H1 (cell line): ENCODE results near the gene RASD1. TPM values are rescaled to one million over a fixed set of nuclear protein-coding genes. Genes with fewer than 3 reads are reported as not detected.
A peak's percentile ranks its signal among the peaks of the same experiment; 100 is the strongest.

Source experiments
- CTCF ChIA-PET: fragments of 300-600 bp; sonication (Branson Sonifier 250); formaldehyde crosslinking; loops from one replicate; lab custom pipeline; 2021; ENCODE audit not compliant: partially characterized antibody; lab: Charles Lee
- POLR2A ChIA-PET: fragments of 300-600 bp; sonication (Branson Sonifier 250); formaldehyde crosslinking; loops from one replicate; lab custom pipeline; 2021; ENCODE audit warnings: inconsistent platforms; ENCODE audit not compliant: partially characterized antibody; lab: Charles Lee
- DNase-seq, 2 experiments: peaks; one replicate each; pipeline versions ENCODE4 v3.0.0 to v3.0.0-alpha.2; 2010 to 2022; ENCODE audit warnings: low spot score in 2 of 2, low read depth in 1 of 2, mixed read lengths in 1 of 2
- FAIRE-seq: peaks from 2 replicates; lab custom pipeline; 2011; peaks lifted over from hg19 to GRCh38; lab: Jason Lieb, UNC
- H2AFZ ChIP-seq: 2 replicates; pipeline ENCODE4 v1.8.1; 2012; ENCODE audit warnings: low read length, inconsistent platforms
- H2AK5ac ChIP-seq: 2 replicates; pipeline ENCODE4 v1.6.1; 2013; ENCODE audit warnings: low read depth, low read length
- H2BK120ac ChIP-seq: replicated peaks from 2 replicates; pipeline ENCODE3; 2013; ENCODE audit warnings: low read depth, low read length, inconsistent platforms
- H2BK12ac ChIP-seq: 2 replicates; pipeline ENCODE4 v1.6.1; 2013; ENCODE audit warnings: low read depth, low read length
- H2BK15ac ChIP-seq: 2 replicates; pipeline ENCODE4 v1.6.1; 2013; ENCODE audit warnings: low read length
- H2BK20ac ChIP-seq: 2 replicates; pipeline ENCODE4 v1.6.1; 2013; ENCODE audit warnings: low read length
- H2BK5ac ChIP-seq: 2 replicates; pipeline ENCODE4 v1.6.1; 2013; ENCODE audit warnings: low read depth, low read length
- H3K14ac ChIP-seq: 2 replicates; pipeline ENCODE4 v1.6.1; 2013; ENCODE audit warnings: inconsistent platforms; ENCODE audit not compliant: insufficient read length
- H3K18ac ChIP-seq: 2 replicates; pipeline ENCODE4 v1.6.1; 2013; ENCODE audit warnings: low read length; ENCODE audit errors: extremely low read depth
- H3K23ac ChIP-seq: 2 replicates; pipeline ENCODE4 v1.6.1; 2013; ENCODE audit warnings: inconsistent platforms; ENCODE audit not compliant: insufficient read length
- H3K23me2 ChIP-seq: 2 replicates; pipeline ENCODE4 v1.6.1; 2013; ENCODE audit warnings: low read depth, low read length
- H3K27ac ChIP-seq: 2 replicates; pipeline ENCODE4 v1.6.1; 2011; ENCODE audit warnings: low read depth, low read length, inconsistent platforms
- H3K27me3 ChIP-seq, 4 experiments: replicated peaks in 1 of 4; 1 replicate in 1 of 4; 2 replicates in 3 of 4; pipeline versions ENCODE4 v1.6.1 to v1.8.1; 2011 to 2013; ENCODE audit warnings: low read length in 3 of 4, mild to moderate bottlenecking in 3 of 4, inconsistent platforms in 2 of 4, mixed read lengths in 2 of 4, moderate library complexity in 1 of 4; ENCODE audit not compliant: control insufficient read depth in 3 of 4, insufficient read depth in 3 of 4; ENCODE audit errors: extremely low read depth in 1 of 4
- H3K36me3 ChIP-seq, 4 experiments: 2 replicates each; pipeline versions ENCODE4 v1.6.1 to v1.8.1; 2011 to 2013; ENCODE audit warnings: mild to moderate bottlenecking in 4 of 4, low read length in 3 of 4, moderate library complexity in 2 of 4, control low read depth in 1 of 4, inconsistent platforms in 1 of 4; ENCODE audit not compliant: insufficient read depth in 4 of 4, control insufficient read depth in 2 of 4
- H3K4ac ChIP-seq: replicated peaks from 2 replicates; pipeline ENCODE3; 2013; ENCODE audit warnings: low read length, low read depth, mixed read lengths, inconsistent platforms; ENCODE audit not compliant: insufficient read length
- H3K4me1 ChIP-seq, 4 experiments: replicated peaks in 1 of 4; 1 replicate in 1 of 4; 2 replicates in 3 of 4; pipeline versions ENCODE4 v1.6.1 to v1.8.1; 2011 to 2013; ENCODE audit warnings: low read length in 3 of 4, inconsistent platforms in 2 of 4, mixed read lengths in 1 of 4; ENCODE audit not compliant: insufficient read depth in 4 of 4, control insufficient read depth in 3 of 4
- H3K4me2 ChIP-seq, 2 experiments: 2 replicates each; pipeline versions ENCODE4 v1.6.1 to v1.8.1; 2011 to 2013; ENCODE audit warnings: low read depth in 2 of 2, low read length in 2 of 2, control low read depth in 1 of 2, inconsistent platforms in 1 of 2, mild to moderate bottlenecking in 1 of 2; ENCODE audit not compliant: insufficient read depth in 1 of 2
- H3K4me3 ChIP-seq, 4 experiments: fragments of 200-600, 300-600 bp in 1 of 4; sonication (generic), shearing (Covaris generic), sonication (Bioruptor Twin) in 1 of 4; 2 replicates each; pipeline versions ENCODE4 v1.5.1 to v1.8.1; 2011 to 2016; ENCODE audit warnings: low read length in 4 of 4, low read depth in 3 of 4, control low read depth in 2 of 4, inconsistent platforms in 2 of 4, mild to moderate bottlenecking in 2 of 4, mixed read lengths in 1 of 4, moderate library complexity in 1 of 4; ENCODE audit not compliant: insufficient read depth in 2 of 4; ENCODE audit errors: extremely low read depth in 1 of 4
- H3K56ac ChIP-seq: replicated peaks from 2 replicates; pipeline ENCODE3; 2013; ENCODE audit warnings: low read depth, mild to moderate bottlenecking, mixed read lengths, low read length, inconsistent platforms; ENCODE audit not compliant: insufficient read length
- H3K79me1 ChIP-seq: 2 replicates; pipeline ENCODE4 v1.6.1; 2013; ENCODE audit warnings: low read depth, low read length, control low read depth
- H3K79me2 ChIP-seq, 2 experiments: 2 replicates each; pipeline versions ENCODE4 v1.6.1 to v1.8.1; 2012 to 2013; ENCODE audit warnings: low read length in 2 of 2, mild to moderate bottlenecking in 2 of 2, inconsistent platforms in 1 of 2; ENCODE audit not compliant: insufficient read depth in 2 of 2, control insufficient read depth in 1 of 2
- H3K9ac ChIP-seq, 4 experiments: replicated peaks in 1 of 4; 1 replicate in 1 of 4; 2 replicates in 3 of 4; pipeline versions ENCODE4 v1.6.1 to v1.8.1; 2011 to 2013; ENCODE audit warnings: low read depth in 3 of 4, low read length in 3 of 4, control low read depth in 2 of 4, mild to moderate bottlenecking in 2 of 4, moderate library complexity in 2 of 4, inconsistent platforms in 1 of 4; ENCODE audit errors: extremely low read depth in 1 of 4
- H3K9me3 ChIP-seq, 2 experiments: 2 replicates each; pipeline versions ENCODE4 v1.6.1 to v1.8.1; 2012 to 2013; ENCODE audit warnings: mild to moderate bottlenecking in 2 of 2, moderate library complexity in 2 of 2, control low read depth in 1 of 2, inconsistent platforms in 1 of 2, low read depth in 1 of 2, low read length in 1 of 2, mixed read lengths in 1 of 2; ENCODE audit not compliant: insufficient read depth in 2 of 2
- H4K20me1 ChIP-seq, 2 experiments: replicated peaks in 1 of 2; 2 replicates each; pipeline versions ENCODE3 to v1.8.1; 2011 to 2013; ENCODE audit warnings: inconsistent platforms in 2 of 2, low read length in 2 of 2, mild to moderate bottlenecking in 1 of 2; ENCODE audit not compliant: insufficient read depth in 2 of 2, control insufficient read depth in 1 of 2
- H4K5ac ChIP-seq: 2 replicates; pipeline ENCODE4 v1.6.1; 2013; ENCODE audit warnings: low read length, low read depth, mixed read lengths, inconsistent platforms; ENCODE audit not compliant: insufficient read length
- H4K8ac ChIP-seq: 2 replicates; pipeline ENCODE4 v1.8.0; 2013; ENCODE audit warnings: mild to moderate bottlenecking, moderate library complexity, low read length, inconsistent platforms; ENCODE audit not compliant: insufficient read depth; ENCODE audit errors: extremely low read depth
- H4K91ac ChIP-seq: replicated peaks from 2 replicates; pipeline ENCODE3; 2013; ENCODE audit warnings: low read length, mixed read lengths, inconsistent platforms; ENCODE audit not compliant: insufficient read length
- BACH1 ChIP-seq: IDR thresholded peaks from 2 replicates; pipeline ENCODE4 v1.6.1; 2012; ENCODE audit warnings: low read length, improper control_type of control experiment
- BCL11A ChIP-seq, 2 experiments: IDR thresholded peaks; one replicate each; pipeline ENCODE4 v1.6.1; 2011; ENCODE audit warnings: low read depth in 2 of 2, low read length in 2 of 2, mild to moderate bottlenecking in 2 of 2
- EP300 ChIP-seq, 2 experiments: IDR thresholded peaks; 1 replicate in 1 of 2; 2 replicates in 1 of 2; pipeline ENCODE4 v1.6.1; 2011 to 2012; ENCODE audit warnings: low read depth in 2 of 2, low read length in 2 of 2, mild to moderate bottlenecking in 2 of 2, borderline replicate concordance in 1 of 2, inconsistent platforms in 1 of 2, moderate library complexity in 1 of 2
- KDM1A ChIP-seq: fragments of 200-600, 300-600 bp; sonication (generic); IDR thresholded peaks from 2 replicates; pipeline ENCODE4 v1.7.1; 2016; ENCODE audit warnings: mild to moderate bottlenecking, low read length, borderline replicate concordance
- PHF8 ChIP-seq: fragments of 200-600 bp; sonication (generic); conservative IDR thresholded peaks from 2 replicates; pipeline ENCODE4 v1.7.1; 2012; ENCODE audit warnings: low read depth, mild to moderate bottlenecking, inconsistent platforms, low read length, moderate library complexity
- RAD21 ChIP-seq, 2 experiments: IDR thresholded peaks in 1 of 2; conservative IDR thresholded peaks in 1 of 2; 2 replicates each; pipeline ENCODE4 v1.6.1; 2011; ENCODE audit warnings: low read depth in 2 of 2, low read length in 2 of 2, improper control_type of control experiment in 1 of 2, inconsistent platforms in 1 of 2, mild to moderate bottlenecking in 1 of 2, moderate library complexity in 1 of 2
- SP1 ChIP-seq: IDR thresholded peaks from 2 replicates; pipeline ENCODE4 v1.6.1; 2011; ENCODE audit warnings: low read depth, low read length
- WGBS, 2 experiments: shearing (Covaris generic) in 1 of 2; methylation state at CpG; one replicate each; pipeline versions ENCODE4 v1.1.6 to v1.1.7; 2013 to 2015; ENCODE audit warnings: low lambda C conversion rate in 2 of 2, mixed read lengths in 2 of 2, inconsistent platforms in 1 of 2, low coverage in 1 of 2, missing lambda C conversion rate in 1 of 2; ENCODE audit not compliant: insufficient replicate concordance in 2 of 2, insufficient coverage in 1 of 2, insufficient read length in 1 of 2; ENCODE audit errors: extremely low coverage in 1 of 2, missing lambda C conversion rate in 1 of 2; 5-methylcytosine and 5-hydroxymethylcytosine counted together
- polyA plus RNA-seq, 7 experiments: library from polyadenylated mRNA; depleted of rRNA in 3 of 7; stranded (reverse) in 5 of 7; unstranded in 2 of 7; fragments of >200 nt in 5 of 7; fragments of 200-250 nt in 2 of 7; gene quantifications; 1 replicate in 5 of 7; 2 replicates in 1 of 7; 4 replicates in 1 of 7; pipeline versions ENCODE4 v1.2.1 to v1.2.3, GENCODE V29; 2011 to 2013; ENCODE audit warnings: missing spikeins in 2 of 7, mixed read lengths in 2 of 7
- total RNA-seq: library from RNA; stranded (reverse); fragmentation: NEBNext Ultra II Directional; extraction: Animal tissue kit (Norgen Biotek cat#: 25700); gene quantifications from 2 replicates; pipeline ENCODE4 v1.2.1, GENCODE V29; 2021
- TF ChIP-seq, protein P1 (sequence below), 3 experiments: IDR thresholded peaks; 1 replicate in 2 of 3; 2 replicates in 1 of 3; pipeline versions ENCODE4 v1.5.1 to v1.6.1; 2011; ENCODE audit warnings: low read length in 3 of 3, mild to moderate bottlenecking in 3 of 3, inconsistent platforms in 2 of 3, low read depth in 1 of 3, moderate library complexity in 1 of 3; ENCODE audit not compliant: insufficient read depth in 1 of 3; ENCODE audit errors: control extremely low read depth in 1 of 3

Gene RASD1
- total and polyA plus RNA-seq, 2 of the 8 experiments (the other 6 are each of a cell fraction or from before 2014, with no cell fraction given): 2.3 to 2.6 TPM

DNA sequence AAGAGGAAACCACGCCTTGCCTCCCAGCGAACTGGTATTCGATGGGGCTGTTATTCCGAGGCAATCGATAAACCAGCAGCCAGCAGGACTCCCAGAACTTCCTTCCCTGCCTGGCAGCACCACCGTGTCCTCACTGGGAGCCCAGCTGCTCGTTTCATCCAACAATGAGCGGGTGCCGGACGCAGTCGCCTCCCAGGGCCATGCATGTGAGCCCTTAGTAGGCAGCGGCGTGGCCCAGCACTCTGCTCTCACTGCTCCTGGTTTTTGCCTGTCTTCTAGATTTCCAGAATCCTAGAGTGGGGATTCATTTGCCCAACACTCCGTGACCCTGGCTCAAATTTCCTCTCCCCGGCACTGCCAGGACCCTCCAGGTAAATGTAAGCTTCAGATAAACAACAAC lies 29.1 kb upstream of the RASD1 start:
- Histone ChIP-seq H2AK5ac (no peak overlapping the region), H3K36me3 (no peaks in the 10 kb centered on the region), H3K4ac (no peak overlapping the region), H3K79me2 (no peaks in the 10 kb centered on the region), H3K27me3 (no peaks in the 10 kb centered on the region), H3K27ac (no peak overlapping the region), H2BK12ac (no peak overlapping the region), H4K20me1 (no peaks in the 10 kb centered on the region), H4K8ac (peak overlapping the region; percentile 28; the same call in 1 of the 2 replicates), H3K56ac (no peak overlapping the region), H2BK20ac (no peak overlapping the region; the same call in 1 of the 2 replicates), H3K14ac (no peak overlapping the region), H3K18ac (no peak overlapping the region), H4K5ac (no peak overlapping the region), H2AFZ (no peak overlapping the region), H2BK120ac (no peak overlapping the region), H3K4me2 (no peak overlapping the region; a peak in 1 of 4 replicates), H4K91ac (no peak overlapping the region), H2BK15ac (peak overlapping the region; percentile 10; the same call in 1 of the 2 replicates), H3K4me1 (peaks cover 0 to 17% (median 10%) of the 10 kb centered on the region in 4 experiments; a peak in 6 of 7 replicates), H2BK5ac (peak overlapping the region; percentile 24; the same call in 1 of the 2 replicates), H3K4me3 (no peak overlapping the region), H3K23me2 (no peaks in the 10 kb centered on the region), H3K9ac (no peak overlapping the region), H3K9me3 (0 out of 4 replicates have a peak, but pooled peaks cover 0 to 2% of the 10 kb centered on the region in 2 experiments), H3K79me1 (no peaks in the 10 kb centered on the region; the same call in 1 of the 2 replicates), H3K23ac (no peak overlapping the region)
- ChIA-PET CTCF (interaction anchor here (0.8 to 6.9 kb wide), 4 partner anchors 26 to 44 kb away, joined by 3 to 35 read pairs (median 14); partner anchors contain the start of gene RASD1), POLR2A (no interaction called here)
- WGBS, 2 experiments: 92% methylated on average over 15 of the region's 15 CpGs; no CpG with 5 or more reads in 1 of the 2 experiments
- DNase-seq (no peak), FAIRE-seq (no peak)
- TF ChIP-seq EP300 (IDR thresholded peaks at IDR 0.05; ENCODE audit: borderline replicate concordance in 1 of 2, low read depth in 2 of 2, low read length in 2 of 2) (no peak), KDM1A (no peak), BCL11A (IDR thresholded peaks at IDR 0.05; ENCODE audit: low read depth in 2 of 2, low read length in 2 of 2) (no peak), BACH1 (no peak), SP1 (no peak), RAD21 (IDR thresholded peaks at IDR 0.05 in 1 of 2, conservative IDR thresholded peaks at IDR 0.05 in 1 of 2; ENCODE audit: low read depth in 2 of 2, low read length in 2 of 2) (no peak), PHF8 (no peak)
- TF ChIP-seq, protein P1, sequence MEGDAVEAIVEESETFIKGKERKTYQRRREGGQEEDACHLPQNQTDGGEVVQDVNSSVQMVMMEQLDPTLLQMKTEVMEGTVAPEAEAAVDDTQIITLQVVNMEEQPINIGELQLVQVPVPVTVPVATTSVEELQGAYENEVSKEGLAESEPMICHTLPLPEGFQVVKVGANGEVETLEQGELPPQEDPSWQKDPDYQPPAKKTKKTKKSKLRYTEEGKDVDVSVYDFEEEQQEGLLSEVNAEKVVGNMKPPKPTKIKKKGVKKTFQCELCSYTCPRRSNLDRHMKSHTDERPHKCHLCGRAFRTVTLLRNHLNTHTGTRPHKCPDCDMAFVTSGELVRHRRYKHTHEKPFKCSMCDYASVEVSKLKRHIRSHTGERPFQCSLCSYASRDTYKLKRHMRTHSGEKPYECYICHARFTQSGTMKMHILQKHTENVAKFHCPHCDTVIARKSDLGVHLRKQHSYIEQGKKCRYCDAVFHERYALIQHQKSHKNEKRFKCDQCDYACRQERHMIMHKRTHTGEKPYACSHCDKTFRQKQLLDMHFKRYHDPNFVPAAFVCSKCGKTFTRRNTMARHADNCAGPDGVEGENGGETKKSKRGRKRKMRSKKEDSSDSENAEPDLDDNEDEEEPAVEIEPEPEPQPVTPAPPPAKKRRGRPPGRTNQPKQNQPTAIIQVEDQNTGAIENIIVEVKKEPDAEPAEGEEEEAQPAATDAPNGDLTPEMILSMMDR (IDR thresholded peaks at IDR 0.05; ENCODE audit: control extremely low read depth in 1 of 3, insufficient read depth in 1 of 3, low read depth in 1 of 3, low read length in 3 of 3): no peak
